GM23338 (cell line): ENCODE results near the gene HMOX1. TPM values are rescaled to one million over a fixed set of nuclear protein-coding genes. Genes with fewer than 3 reads are reported as not detected.

Experiments used
- ATAC-seq: fragments of 200-7000 bp; cut with Tn5 transposase; 3 replicates; pipeline ENCODE4 v1.9.1; 2020
- DNase-seq: peaks from one replicate; pipeline ENCODE4 v3.0.0-alpha.2; 2015; ENCODE audit warnings: low spot score
- H2AFZ ChIP-seq: fragments of 200-600 bp; sonication (generic); 2 replicates; pipeline ENCODE4 v1.8.0; 2016; ENCODE audit warnings: antibody characterized with exemption, mild to moderate bottlenecking, moderate library complexity
- H3F3A ChIP-seq: fragments of 200-600 bp; sonication (generic); replicated peaks from 2 replicates; pipeline ENCODE4 v1.8.0; 2017; ENCODE audit warnings: antibody characterized with exemption, mixed run types, low read depth
- H3K27ac ChIP-seq: fragments of 200-600 bp; sonication (generic); 2 replicates; pipeline ENCODE4 v1.6.1; 2016; ENCODE audit warnings: low read depth
- H3K27me3 ChIP-seq: fragments of 200-600 bp; sonication (generic); 2 replicates; pipeline ENCODE4 v1.8.0; 2016; ENCODE audit warnings: mild to moderate bottlenecking, mixed run types, moderate library complexity; ENCODE audit not compliant: insufficient read depth
- H3K36me3 ChIP-seq: fragments of 200-600 bp; sonication (generic); 2 replicates; pipeline ENCODE4 v1.8.0; 2016; ENCODE audit warnings: mild to moderate bottlenecking; ENCODE audit not compliant: insufficient read depth
- H3K4me1 ChIP-seq: fragments of 200-600 bp; sonication (generic); 2 replicates; pipeline ENCODE4 v1.8.0; 2016; ENCODE audit warnings: mild to moderate bottlenecking, moderate library complexity; ENCODE audit not compliant: insufficient read depth
- H3K4me2 ChIP-seq: fragments of 200-600 bp; sonication (generic); 2 replicates; pipeline ENCODE4 v1.7.1; 2017; ENCODE audit warnings: mixed run types
- H3K4me3 ChIP-seq: fragments of 200-600 bp; sonication (generic); 2 replicates; pipeline ENCODE4 v1.6.1; 2016; ENCODE audit warnings: mixed run types
- H3K79me2 ChIP-seq: fragments of 200-600 bp; sonication (generic); replicated peaks from 2 replicates; pipeline ENCODE4 v1.8.0; 2017; ENCODE audit warnings: mild to moderate bottlenecking; ENCODE audit not compliant: insufficient read depth
- H3K9me2 ChIP-seq: fragments of 200-600 bp; sonication (generic); 2 replicates; pipeline ENCODE4 v1.8.0; 2017; ENCODE audit not compliant: insufficient read depth
- H4K20me1 ChIP-seq: fragments of 200-600 bp; sonication (generic); replicated peaks from 2 replicates; pipeline ENCODE4 v1.8.0; 2017; ENCODE audit warnings: mild to moderate bottlenecking; ENCODE audit not compliant: insufficient read depth
- H3K27ac Mint-ChIP-seq: 2 replicates; pipeline ENCODE4 v1.8.0; 2020; ENCODE audit warnings: inconsistent platforms, mild to moderate bottlenecking, moderate library complexity, mixed read lengths
- H3K27me3 Mint-ChIP-seq: 3 replicates; pipeline ENCODE4 v1.8.0; 2022; ENCODE audit warnings: low read depth, mild to moderate bottlenecking, moderate library complexity, mixed read lengths, inconsistent platforms; ENCODE audit not compliant: insufficient read depth, poor library complexity
- H3K36me3 Mint-ChIP-seq: 3 replicates; pipeline ENCODE4 v1.8.0; 2021; ENCODE audit warnings: low read depth, mild to moderate bottlenecking, inconsistent platforms, moderate library complexity, mixed read lengths
- H3K4me1 Mint-ChIP-seq: 3 replicates; pipeline ENCODE4 v1.8.0; 2020; ENCODE audit warnings: mild to moderate bottlenecking, inconsistent platforms, mixed read lengths
- H3K4me3 Mint-ChIP-seq: 3 replicates; pipeline ENCODE4 v1.8.0; 2021; ENCODE audit warnings: moderate library complexity, mild to moderate bottlenecking, inconsistent platforms, mixed read lengths
- H3K9me3 Mint-ChIP-seq: 3 replicates; pipeline ENCODE4 v1.8.0; 2020; ENCODE audit warnings: moderate library complexity, mild to moderate bottlenecking, inconsistent platforms, mixed read lengths
- CREB1 ChIP-seq: fragments of 250-450 bp; sonication (Bioruptor Pico); IDR thresholded peaks from 2 replicates; pipeline ENCODE4 v1.5.0; 2020; ENCODE audit warnings: low read depth, mild to moderate bottlenecking, moderate library complexity
- ETS1 ChIP-seq: IDR thresholded peaks from 2 replicates; pipeline ENCODE4 v1.6.1; 2016; ENCODE audit warnings: antibody characterized with exemption
- EZH2phosphoT487 ChIP-seq: fragments of 200-600 bp; sonication (generic); IDR thresholded peaks from one replicate; pipeline ENCODE4 v1.8.1; 2018; ENCODE audit warnings: antibody characterized with exemption; ENCODE audit not compliant: unreplicated experiment
- JUNB ChIP-seq: IDR thresholded peaks from one replicate; pipeline ENCODE4 v1.6.1; 2016; ENCODE audit warnings: antibody characterized with exemption; ENCODE audit not compliant: unreplicated experiment
- NANOG ChIP-seq: IDR thresholded peaks from 2 replicates; pipeline ENCODE4 v1.6.1; 2016; ENCODE audit warnings: antibody characterized with exemption, borderline replicate concordance
- POLR2AphosphoS5 ChIP-seq: IDR thresholded peaks from 2 replicates; pipeline ENCODE4 v1.6.1; 2016; ENCODE audit warnings: antibody characterized with exemption, low read depth
- STAT1 ChIP-seq: IDR thresholded peaks from one replicate; pipeline ENCODE4 v1.6.1; 2016; ENCODE audit warnings: antibody characterized with exemption; ENCODE audit not compliant: unreplicated experiment
- ZNF114 ChIP-seq: fragments of 250-450 bp; sonication (Bioruptor Pico); IDR thresholded peaks from 2 replicates; pipeline ENCODE4 v1.5.0; 2020; ENCODE audit warnings: mild to moderate bottlenecking, moderate library complexity
- ZNF331 ChIP-seq: fragments of 250-450 bp; sonication (Bioruptor Pico); IDR thresholded peaks from 2 replicates; pipeline ENCODE4 v1.5.0; 2020; ENCODE audit warnings: low read depth, mild to moderate bottlenecking, moderate library complexity
- ZNF462 ChIP-seq: fragments of 250-450 bp; sonication (Bioruptor Pico); IDR thresholded peaks from 2 replicates; pipeline ENCODE4 v1.5.0; 2020; ENCODE audit warnings: mild to moderate bottlenecking, moderate library complexity
- polyA plus RNA-seq: library from polyadenylated mRNA; unstranded; fragments of >200 nt; fragmentation: Nextera tagmentation; extraction: Ambion mirVana; gene quantifications from 2 replicates; pipeline ENCODE4 v1.2.1, GENCODE V29; 2016
- total RNA-seq: library from RNA; depleted of rRNA; stranded (reverse); fragments of >200 nt; shearing (Covaris generic); gene quantifications from 2 replicates; pipeline ENCODE4 v1.2.3, GENCODE V29; 2014
- TF ChIP-seq, protein P1 (sequence below): IDR thresholded peaks from one replicate; pipeline ENCODE4 v1.6.1; 2018; ENCODE audit warnings: antibody characterized with exemption; ENCODE audit not compliant: unreplicated experiment

HMOX1 gene
- total and polyA plus RNA-seq, 2 experiments from 2014 or later, result 10.9 to 22.6 TPM

- no peaks in the 10 kb centered on the region for H3K79me2 ChIP-seq
- Mint-ChIP-seq H3K9me3 (no peaks in the 10 kb centered on the region; the same call in 1 of the 3 replicates), H3K27me3 (peaks cover 15% of the 10 kb centered on the region), H3K4me1 (peaks cover 12% of the 10 kb centered on the region), H3K36me3 (peaks cover 16% of the 10 kb centered on the region; the same call in 2 of the 3 replicates), H3K4me3 (no peak overlapping the region), H3K27ac (no peak overlapping the region)
- no peaks in the 10 kb centered on the region for H3K4me1 ChIP-seq
- H3K4me3 ChIP-seq, result no peak overlapping the region
- no peaks in the 10 kb centered on the region for H3K9me2 ChIP-seq
- no peak overlapping the region for H2AFZ ChIP-seq
- no peaks in the 10 kb centered on the region; the same call in 1 of the 2 replicates for H4K20me1 ChIP-seq
- H3K27ac ChIP-seq, result no peak overlapping the region
- TF ChIP-seq NANOG, result no peak
- TF ChIP-seq, protein P1, sequence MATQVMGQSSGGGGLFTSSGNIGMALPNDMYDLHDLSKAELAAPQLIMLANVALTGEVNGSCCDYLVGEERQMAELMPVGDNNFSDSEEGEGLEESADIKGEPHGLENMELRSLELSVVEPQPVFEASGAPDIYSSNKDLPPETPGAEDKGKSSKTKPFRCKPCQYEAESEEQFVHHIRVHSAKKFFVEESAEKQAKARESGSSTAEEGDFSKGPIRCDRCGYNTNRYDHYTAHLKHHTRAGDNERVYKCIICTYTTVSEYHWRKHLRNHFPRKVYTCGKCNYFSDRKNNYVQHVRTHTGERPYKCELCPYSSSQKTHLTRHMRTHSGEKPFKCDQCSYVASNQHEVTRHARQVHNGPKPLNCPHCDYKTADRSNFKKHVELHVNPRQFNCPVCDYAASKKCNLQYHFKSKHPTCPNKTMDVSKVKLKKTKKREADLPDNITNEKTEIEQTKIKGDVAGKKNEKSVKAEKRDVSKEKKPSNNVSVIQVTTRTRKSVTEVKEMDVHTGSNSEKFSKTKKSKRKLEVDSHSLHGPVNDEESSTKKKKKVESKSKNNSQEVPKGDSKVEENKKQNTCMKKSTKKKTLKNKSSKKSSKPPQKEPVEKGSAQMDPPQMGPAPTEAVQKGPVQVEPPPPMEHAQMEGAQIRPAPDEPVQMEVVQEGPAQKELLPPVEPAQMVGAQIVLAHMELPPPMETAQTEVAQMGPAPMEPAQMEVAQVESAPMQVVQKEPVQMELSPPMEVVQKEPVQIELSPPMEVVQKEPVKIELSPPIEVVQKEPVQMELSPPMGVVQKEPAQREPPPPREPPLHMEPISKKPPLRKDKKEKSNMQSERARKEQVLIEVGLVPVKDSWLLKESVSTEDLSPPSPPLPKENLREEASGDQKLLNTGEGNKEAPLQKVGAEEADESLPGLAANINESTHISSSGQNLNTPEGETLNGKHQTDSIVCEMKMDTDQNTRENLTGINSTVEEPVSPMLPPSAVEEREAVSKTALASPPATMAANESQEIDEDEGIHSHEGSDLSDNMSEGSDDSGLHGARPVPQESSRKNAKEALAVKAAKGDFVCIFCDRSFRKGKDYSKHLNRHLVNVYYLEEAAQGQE, result no peak
- no peak for TF ChIP-seq ZNF331 (CRISPR knock-in tag)
- no peak for TF ChIP-seq ZNF114 (CRISPR knock-in tag)
- TF ChIP-seq EZH2phosphoT487, result no peak
- no peak for TF ChIP-seq POLR2AphosphoS5
- no peaks in the 10 kb centered on the region for H3F3A ChIP-seq
- DNase-seq, result no peak
- no peaks in the 10 kb centered on the region for H3K27me3 ChIP-seq
- no peaks in the 10 kb centered on the region for H3K36me3 ChIP-seq
- H3K4me2 ChIP-seq, result no peak overlapping the region
- ATAC-seq, result no peak
Measured at GRCh38 chr22:35441489-35442100, 60.7 kb downstream of the HMOX1 start.

DNA sequence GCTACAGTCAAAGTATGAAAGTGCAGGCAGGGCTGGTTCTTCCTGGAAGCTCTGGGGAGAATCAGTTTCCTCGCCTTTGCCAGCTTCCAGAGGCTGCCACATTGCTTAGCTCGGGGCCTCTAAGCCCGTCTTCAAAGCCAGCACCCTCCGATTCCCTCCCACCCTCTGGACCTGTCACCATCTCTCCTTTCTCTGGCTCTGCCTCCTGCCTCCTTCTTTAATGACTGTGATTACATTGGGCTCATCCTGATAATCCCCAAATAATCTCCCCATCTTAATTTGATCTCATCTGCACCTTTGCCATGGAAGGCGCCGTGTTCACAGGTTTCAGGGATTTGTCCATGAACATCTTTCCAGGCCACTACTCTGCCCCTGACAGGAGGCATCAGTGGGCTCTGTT is 61.6 kb downstream of the HMOX1 start:
- Mint-ChIP-seq H3K27ac (no peak overlapping the region), H3K27me3 (peaks cover 11% of the 10 kb centered on the region), H3K4me1 (peaks cover 10% of the 10 kb centered on the region), H3K4me3 (no peak overlapping the region), H3K36me3 (peaks cover 12% of the 10 kb centered on the region; the same call in 2 of the 3 replicates), H3K9me3 (no peaks in the 10 kb centered on the region; the same call in 1 of the 3 replicates)
- Histone ChIP-seq H3K36me3 (no peaks in the 10 kb centered on the region), H3K27ac (no peak overlapping the region), H3K27me3 (no peaks in the 10 kb centered on the region), H3K9me2 (no peaks in the 10 kb centered on the region), H3K4me3 (no peak overlapping the region), H3K4me2 (no peak overlapping the region), H2AFZ (no peak overlapping the region), H3F3A (no peaks in the 10 kb centered on the region), H4K20me1 (no peaks in the 10 kb centered on the region), H3K4me1 (no peaks in the 10 kb centered on the region), H3K79me2 (no peaks in the 10 kb centered on the region)
- DNase-seq (no peak), ATAC-seq (no peak)
- TF ChIP-seq NANOG, result no peak
- TF ChIP-seq CREB1, result no peak
- no peak for TF ChIP-seq ZNF114 (CRISPR knock-in tag)
- TF ChIP-seq ZNF462 (CRISPR knock-in tag), result no peak
- no peak for TF ChIP-seq ETS1
- no peak for TF ChIP-seq ZNF331 (CRISPR knock-in tag)
- no peak for TF ChIP-seq STAT1
- TF ChIP-seq JUNB, result no peak
